K562 (cell line): ENCODE results near the gene TCTN3. TPM values are rescaled to one million over a fixed set of nuclear protein-coding genes. Genes with fewer than 3 reads are reported as not detected.

Source experiments
- ATAC-seq: fragments of 200-7000 bp; cut with Tn5 transposase; 3 replicates; pipeline ENCODE4 v1.9.1; 2020; ENCODE audit warnings: moderate library complexity
- BruUV-seq: library from RNA; stranded (reverse); fragments of 400-500 nt; replicated peaks from 2 replicates; lab custom pipeline; 2021; lab: Mats Ljungman, UMichigan
- CTCF ChIA-PET: fragments of 300-600 bp; formaldehyde crosslinking; extraction: SDS; loops from one replicate; lab custom pipeline; 2021; ENCODE audit warnings: low intra/inter-chr PET ratio; lab: Yijun Ruan, JAX
- POLR2A ChIA-PET: fragments of 300-600, 350-650 bp; sonication (Branson Sonifier 250); formaldehyde crosslinking; extraction: SDS; loops from one replicate; lab custom pipeline; 2021; ENCODE audit warnings: antibody characterized with exemption, inconsistent platforms; lab: Yijun Ruan, JAX
- DNase-seq, 4 experiments: peaks; one replicate each; pipeline versions ENCODE4 v3.0.0 to v3.0.0-alpha.2; 2011 to 2018; ENCODE audit warnings: low spot score in 3 of 4, mixed read lengths in 3 of 4; ENCODE audit errors: extremely low read depth in 1 of 4
- FAIRE-seq: peaks from 2 replicates; lab custom pipeline; 2011; peaks lifted over from hg19 to GRCh38; lab: Jason Lieb, UNC
- H2AFZ ChIP-seq: 2 replicates; pipeline ENCODE4 v1.6.0; 2011; ENCODE audit warnings: low read depth, low read length, control low read depth, inconsistent platforms
- H3K27ac ChIP-seq: fragments of 200-600 bp; 3 replicates; pipeline ENCODE4 v1.8.0; 2011; ENCODE audit warnings: low read depth, mild to moderate bottlenecking, control low read depth, inconsistent platforms, low read length, moderate library complexity, mixed read lengths; ENCODE audit errors: extremely low read depth
- H3K27me3 ChIP-seq, 2 experiments: fragments of 300-600 bp in 1 of 2; 2 replicates in 1 of 2; 3 replicates in 1 of 2; pipeline versions ENCODE4 v1.6.0 to v1.8.0; 2011; ENCODE audit warnings: inconsistent platforms in 2 of 2, low read length in 2 of 2, mild to moderate bottlenecking in 1 of 2, mixed read lengths in 1 of 2, moderate library complexity in 1 of 2; ENCODE audit not compliant: control insufficient read depth in 2 of 2, insufficient read depth in 2 of 2
- H3K36me3 ChIP-seq: fragments of 300-600 bp; 3 replicates; pipeline ENCODE4 v1.8.0; 2011; ENCODE audit warnings: mild to moderate bottlenecking, low read length, inconsistent platforms; ENCODE audit not compliant: control insufficient read depth, insufficient read depth
- H3K4me1 ChIP-seq, 2 experiments: fragments of 200-600 bp in 1 of 2; replicated peaks in 1 of 2; 2 replicates in 1 of 2; 3 replicates in 1 of 2; pipeline versions ENCODE4 v1.5.1 to v1.8.0; 2011; ENCODE audit warnings: inconsistent platforms in 2 of 2, low read length in 2 of 2, mild to moderate bottlenecking in 1 of 2, mixed read lengths in 1 of 2, moderate library complexity in 1 of 2; ENCODE audit not compliant: control insufficient read depth in 2 of 2, insufficient read depth in 2 of 2
- H3K4me2 ChIP-seq: 2 replicates; pipeline ENCODE4 v1.6.1; 2011; ENCODE audit warnings: low read length, control low read depth, inconsistent platforms, mixed read lengths; ENCODE audit not compliant: insufficient read depth
- H3K4me3 ChIP-seq: fragments of 200-600 bp; sonication (generic), shearing (Covaris generic); 2 replicates; pipeline ENCODE4 v1.5.1; 2016; ENCODE audit warnings: control low read depth, inconsistent platforms
- H3K79me2 ChIP-seq: fragments of 200-600 bp; 3 replicates; pipeline ENCODE4 v1.8.0; 2011; ENCODE audit warnings: low read length, inconsistent platforms; ENCODE audit not compliant: control insufficient read depth, insufficient read depth
- H3K9ac ChIP-seq, 2 experiments: 2 replicates each; pipeline versions ENCODE4 v1.6.0 to v1.6.1; 2011; ENCODE audit warnings: low read depth in 2 of 2, low read length in 2 of 2, control low read depth in 1 of 2, inconsistent platforms in 1 of 2, mild to moderate bottlenecking in 1 of 2, mixed read lengths in 1 of 2; ENCODE audit not compliant: insufficient read depth in 1 of 2
- H3K9me1 ChIP-seq: one replicate; pipeline ENCODE4 v1.6.0; 2011; ENCODE audit warnings: inconsistent platforms, mild to moderate bottlenecking, low read length, moderate library complexity; ENCODE audit not compliant: control insufficient read depth, insufficient read depth
- H3K9me3 ChIP-seq: replicated peaks from 2 replicates; pipeline ENCODE4 v1.5.1; 2011; ENCODE audit warnings: low read depth, low read length, inconsistent platforms; ENCODE audit not compliant: control insufficient read depth, insufficient read depth
- H4K20me1 ChIP-seq: replicated peaks from 2 replicates; pipeline ENCODE4 v1.6.1; 2011; ENCODE audit warnings: low read length, inconsistent platforms, mixed read lengths; ENCODE audit not compliant: control insufficient read depth, insufficient read depth
- CCAR2 ChIP-seq: fragments of 200-400 bp; formaldehyde crosslinking; IDR thresholded peaks from 2 replicates; pipeline ENCODE4 v1.6.1; 2017; ENCODE audit warnings: mild to moderate bottlenecking, low read depth, low read length
- CEBPB ChIP-seq: fragments of 450-650 bp; IDR thresholded peaks from 2 replicates; pipeline ENCODE4 v1.6.1; 2016; ENCODE audit warnings: missing genetic modification characterization, missing compliant biosample characterization
- CHCHD3 ChIP-seq: fragments of 250-450 bp; sonication (Bioruptor Pico); IDR thresholded peaks from 2 replicates; pipeline ENCODE4 v2.1.2; 2022; ENCODE audit warnings: mild to moderate bottlenecking
- FUS ChIP-seq: fragments of 200-400 bp; formaldehyde crosslinking; optimal IDR thresholded peaks from 2 replicates; pipeline ENCODE3; 2017; ENCODE audit warnings: low read depth, low read length
- L3MBTL2 ChIP-seq: fragments of 450-650 bp; IDR thresholded peaks from 2 replicates; pipeline ENCODE4 v1.6.1; 2016; ENCODE audit warnings: mild to moderate bottlenecking, moderate library complexity
- MCM5 ChIP-seq: fragments of 450-650 bp; IDR thresholded peaks from 2 replicates; pipeline ENCODE4 v1.6.1; 2016; ENCODE audit warnings: low read depth
- PBX2 ChIP-seq, 2 experiments: IDR thresholded peaks in 1 of 2; conservative IDR thresholded peaks in 1 of 2; 2 replicates each; pipeline ENCODE4 v1.6.1; 2016; ENCODE audit warnings: low read depth in 2 of 2, mild to moderate bottlenecking in 1 of 2, missing compliant biosample characterization in 1 of 2, missing genetic modification characterization in 1 of 2, moderate library complexity in 1 of 2
- PRDM10 ChIP-seq: fragments of 450-650 bp; IDR thresholded peaks from 2 replicates; pipeline ENCODE4 v1.6.1; 2018; ENCODE audit not compliant: partially characterized antibody
- PTTG1 ChIP-seq: fragments of 450-650 bp; IDR thresholded peaks from 2 replicates; pipeline ENCODE4 v1.6.1; 2016; ENCODE audit warnings: low read depth, mild to moderate bottlenecking, missing genetic modification characterization, missing compliant biosample characterization
- SMARCE1 ChIP-seq: fragments of 450-650 bp; IDR thresholded peaks from 2 replicates; pipeline ENCODE4 v1.7.1; 2016; ENCODE audit warnings: mild to moderate bottlenecking
- SRF ChIP-seq, 2 experiments: fragments of 250-450, 450-650 bp in 1 of 2; sonication (Bioruptor Pico) in 1 of 2; sonication (generic) in 1 of 2; formaldehyde crosslinking; IDR thresholded peaks; 2 replicates each; pipeline versions ENCODE4 v1.5.0 to v1.5.1; 2020 to 2022; ENCODE audit warnings: mild to moderate bottlenecking in 1 of 2, missing genetic modification reagents in 1 of 2
- ZEB2 ChIP-seq: fragments of 450-650 bp; IDR thresholded peaks from 2 replicates; pipeline ENCODE4 v1.6.1; 2016
- ZNF174 ChIP-seq: fragments of 250-450 bp; sonication (Bioruptor Pico); IDR thresholded peaks from 2 replicates; pipeline ENCODE4 v1.4.0; 2020; ENCODE audit warnings: mild to moderate bottlenecking
- ZNF431 ChIP-seq: sonication (generic); formaldehyde crosslinking; IDR thresholded peaks from 2 replicates; pipeline ENCODE4 v1.8.0; 2022; ENCODE audit warnings: mild to moderate bottlenecking, missing genetic modification reagents
- ZNF436 ChIP-seq: fragments of 250-450, 450-650 bp; sonication (Bioruptor Pico); formaldehyde crosslinking; IDR thresholded peaks from 2 replicates; pipeline ENCODE4 v1.7.0; 2020; ENCODE audit warnings: mild to moderate bottlenecking
- ZNF551 ChIP-seq: fragments of 250-450 bp; sonication (Bioruptor Pico); IDR thresholded peaks from 2 replicates; pipeline ENCODE4 v1.5.0; 2021; ENCODE audit warnings: mild to moderate bottlenecking, moderate library complexity
- WGBS: fragments of 100-300 bp; shearing (Covaris generic); methylation state at CpG from one replicate; pipeline ENCODE4 v1.1.6; 2016; ENCODE audit warnings: low coverage, mixed read lengths; ENCODE audit not compliant: insufficient coverage; ENCODE audit errors: missing lambda C conversion rate; 5-methylcytosine and 5-hydroxymethylcytosine counted together
- in situ Hi-C: fragments of 300-500 bp; cut with MboI; formaldehyde crosslinking; loops from 4 replicates; pipeline ENCODE4 v1.15.0; 2018; ENCODE audit warnings: inconsistent platforms, mixed read lengths
- intact Hi-C: fragments of 100-400 bp; cut with micrococcal nuclease; formaldehyde crosslinking; loops from 2 replicates; pipeline ENCODE4 v1.14.2; 2022
- polyA plus RNA-seq, 8 experiments: library from polyadenylated mRNA; depleted of rRNA in 4 of 8; stranded (reverse) in 5 of 8; unstranded in 3 of 8; fragments of >200 nt; fragmentation: Nextera tagmentation in 2 of 8; fragmentation: Illumina TruSeq in 1 of 8; extraction: Ambion mirVana in 2 of 8; extraction: Trizol in 1 of 8; gene quantifications; 2 replicates each; pipeline versions ENCODE4 v1.2.1 to v1.2.3, GENCODE V29; 2011 to 2014; ENCODE audit warnings: inconsistent platforms in 1 of 8, missing spikeins in 1 of 8
- total RNA-seq, 7 experiments: library from RNA; depleted of rRNA in 6 of 7; stranded (reverse); fragments of >200 nt in 6 of 7; fragmentation: Illumina TruSeq in 2 of 7; extraction: Trizol in 2 of 7; gene quantifications; 2 replicates each; pipeline versions ENCODE4 v1.2.1 to v1.2.3, GENCODE V29; 2011 to 2021; ENCODE audit warnings: low replicate concordance in 1 of 7

The TCTN3 gene
- total and polyA plus RNA-seq, 9 of the 15 experiments (the other 6 are each of a cell fraction or from before 2014, with no cell fraction given): 10.4 to 25.8 (median 16.3) TPM

GRCh38 chr10:95655571-95656290 is 38.0 kb downstream of the TCTN3 start (continued):
- TF ChIP-seq CEBPB (peak; percentile 12; the same call in 1 of the 2 replicates), PRDM10 (peak; percentile 22), PTTG1 (tag) (no peak)

- H3K9me3 ChIP-seq: peaks cover 5% of the 10 kb centered on the region
- no peak overlapping the region for H3K27ac ChIP-seq
- no peak overlapping the region for H3K4me2 ChIP-seq
- H3K9me1 ChIP-seq: no peaks in the 10 kb centered on the region
- intact Hi-C loops (no loop called here), in situ Hi-C loops (no loop called here)
- no peaks in the 10 kb centered on the region for H4K20me1 ChIP-seq
- FAIRE-seq (no peak), DNase-seq (no peak), ATAC-seq (no peak)
- H3K27me3 ChIP-seq: no peaks in the 10 kb centered on the region
- POLR2A ChIA-PET: no interaction called here
- peaks cover 2 to 12% of the 10 kb centered on the region in 2 experiments; a peak in 3 of 5 replicates for H3K4me1 ChIP-seq
- H3K36me3 ChIP-seq: peaks cover 34% of the 10 kb centered on the region
- no peak overlapping the region for H3K9ac ChIP-seq
- WGBS: 93% methylated on average over 4 of the region's 5 CpGs
- H3K4me3 ChIP-seq: no peak overlapping the region
- CTCF ChIA-PET: interaction anchor here (0.6 kb wide), 1 partner anchor 221 kb away, joined by 5 read pairs; no protein-coding TSS in a partner anchor
- H2AFZ ChIP-seq: no peak overlapping the region
- H3K79me2 ChIP-seq: peaks cover 26% of the 10 kb centered on the region
- no TSS peak for BruUV-seq
- TF ChIP-seq CHCHD3 (CRISPR knock-in tag): no peak
- no peak for TF ChIP-seq SMARCE1
- no peak for TF ChIP-seq SRF (CRISPR knock-in tag; IDR thresholded peaks at IDR 0.05)
- no peak for TF ChIP-seq ZEB2
- no peak for TF ChIP-seq CCAR2
- TF ChIP-seq ZNF431: no peak
- no peak for TF ChIP-seq MCM5
- TF ChIP-seq L3MBTL2: no peak
- no peak for TF ChIP-seq ZNF436
- TF ChIP-seq FUS: no peak
- TF ChIP-seq PBX2 (CRISPR knock-in tag; IDR thresholded peaks at IDR 0.05; ENCODE audit: low read depth): no peak
- TF ChIP-seq PBX2 (tag; conservative IDR thresholded peaks at IDR 0.05; ENCODE audit: low read depth): no peak
- no peak for TF ChIP-seq ZNF551 (CRISPR knock-in tag)
- TF ChIP-seq ZNF174 (CRISPR knock-in tag): no peak
Measured at GRCh38 chr10:95653895-95654294, 39.8 kb downstream of the TCTN3 start.
